ENCODE results near the gene RETREG1. TPM values are rescaled to one million over a fixed set of nuclear protein-coding genes. Genes with fewer than 3 reads are reported as not detected.

Gene RETREG1
- polyA plus RNA-seq, 4 donors, result 31.8 to 48.7 (median 42.0) TPM

Other genes with a start within 250 kb of the RETREG1 start
- gene ZNF622, start 151.2 kb downstream of the RETREG1 start, polyA plus RNA-seq (ENCODE audit: insufficient read length in 4 of 4), result 10 to 100 TPM; 22.6 to 27.1 (median 25.3) TPM

Measured in left renal cortex interstitium (tissue), 4 donors.